ENCODE measurements around the gene PPP1R15B. TPM values are rescaled to one million over a fixed set of nuclear protein-coding genes. Genes with fewer than 3 reads are reported as not detected.

The PPP1R15B gene
- total and polyA plus RNA-seq, 4 donors = 14.6 to 57.0 (median 36.8) TPM

DNA sequence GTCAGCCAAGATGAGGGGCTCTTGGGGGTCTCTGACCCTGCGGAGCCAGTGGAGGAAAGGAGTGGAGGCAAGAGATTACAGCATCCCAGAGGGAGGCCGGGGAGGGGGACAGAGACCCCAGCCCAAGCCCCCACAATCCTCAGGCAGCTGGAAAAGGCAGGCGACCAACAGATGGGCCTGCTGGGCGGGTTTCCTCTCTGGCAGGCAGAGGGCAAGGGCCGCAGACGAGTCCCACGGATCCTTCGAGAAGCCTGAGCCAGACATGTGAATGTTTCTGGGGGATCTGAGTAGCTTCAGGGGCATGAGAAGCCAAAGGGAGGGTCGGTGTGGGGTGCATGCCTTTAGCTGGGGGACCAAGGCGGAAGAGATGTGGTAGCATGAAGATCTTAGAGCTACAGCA is 49.8 kb downstream of the PPP1R15B start:
- Histone ChIP-seq H3K9ac (ENCODE audit: insufficient read depth in 1 of 2, low read length in 2 of 2) (no peak overlapping the region), H3K36me3 (ENCODE audit: control insufficient read depth in 4 of 4, insufficient read depth in 4 of 4, low read length in 4 of 4) (no peaks in the 10 kb centered on the region), H3K4me3 (no peak overlapping the region), H3K4me1 (ENCODE audit: control insufficient read depth in 5 of 5, insufficient read depth in 5 of 5, low read length in 5 of 5) (peaks cover 0 to 29% (median 3%) of the 10 kb centered on the region in 5 donors), H3K9me3 (ENCODE audit: control insufficient read depth in 4 of 4, insufficient read depth in 3 of 4, low read length in 3 of 4) (no peaks in the 10 kb centered on the region), H3K27me3 (ENCODE audit: control insufficient read depth in 3 of 3, insufficient read depth in 3 of 3, low read length in 2 of 3) (no peaks in the 10 kb centered on the region), H3K27ac (ENCODE audit: low read depth in 1 of 2, low read length in 1 of 2) (no peak overlapping the region)
- TF ChIP-seq, protein P1, sequence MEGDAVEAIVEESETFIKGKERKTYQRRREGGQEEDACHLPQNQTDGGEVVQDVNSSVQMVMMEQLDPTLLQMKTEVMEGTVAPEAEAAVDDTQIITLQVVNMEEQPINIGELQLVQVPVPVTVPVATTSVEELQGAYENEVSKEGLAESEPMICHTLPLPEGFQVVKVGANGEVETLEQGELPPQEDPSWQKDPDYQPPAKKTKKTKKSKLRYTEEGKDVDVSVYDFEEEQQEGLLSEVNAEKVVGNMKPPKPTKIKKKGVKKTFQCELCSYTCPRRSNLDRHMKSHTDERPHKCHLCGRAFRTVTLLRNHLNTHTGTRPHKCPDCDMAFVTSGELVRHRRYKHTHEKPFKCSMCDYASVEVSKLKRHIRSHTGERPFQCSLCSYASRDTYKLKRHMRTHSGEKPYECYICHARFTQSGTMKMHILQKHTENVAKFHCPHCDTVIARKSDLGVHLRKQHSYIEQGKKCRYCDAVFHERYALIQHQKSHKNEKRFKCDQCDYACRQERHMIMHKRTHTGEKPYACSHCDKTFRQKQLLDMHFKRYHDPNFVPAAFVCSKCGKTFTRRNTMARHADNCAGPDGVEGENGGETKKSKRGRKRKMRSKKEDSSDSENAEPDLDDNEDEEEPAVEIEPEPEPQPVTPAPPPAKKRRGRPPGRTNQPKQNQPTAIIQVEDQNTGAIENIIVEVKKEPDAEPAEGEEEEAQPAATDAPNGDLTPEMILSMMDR (IDR thresholded peaks at IDR 0.05; ENCODE audit: control extremely low read depth, extremely low read depth) = no peak
- no peak for DNase-seq
- 83 to 84% methylated on average over 10 of the region's 10 CpGs for WGBS, 2 donors
- no peak for ATAC-seq (ENCODE audit: insufficient read depth, low FRiP score)

DNA sequence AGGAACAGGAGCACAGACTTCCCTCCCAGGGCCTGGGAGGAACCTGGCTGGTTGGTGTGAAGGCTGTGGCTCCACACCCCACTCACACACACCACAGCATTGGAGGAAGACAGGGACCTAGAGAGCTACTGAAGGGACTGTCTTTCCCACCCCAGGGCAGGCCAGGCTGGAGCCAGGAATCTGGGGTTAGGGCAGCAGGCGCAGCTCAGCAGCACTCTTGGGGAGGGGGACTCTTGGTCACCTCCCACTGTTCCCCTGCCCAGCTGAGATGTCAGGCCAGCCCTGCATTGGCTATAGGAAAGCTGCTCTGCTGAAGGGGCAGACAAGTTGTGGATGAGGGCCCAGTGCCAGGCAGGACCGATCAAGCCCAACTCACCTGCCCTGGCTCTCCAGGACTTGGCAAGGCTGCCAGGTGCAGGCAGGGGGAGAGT is 50.3 kb downstream of the PPP1R15B start:
- Histone ChIP-seq H3K4me3 (no peak overlapping the region), H3K9ac (ENCODE audit: insufficient read depth in 1 of 2, low read length in 2 of 2) (no peak overlapping the region), H3K27ac (ENCODE audit: low read depth in 1 of 2, low read length in 1 of 2) (no peak overlapping the region), H3K4me1 (ENCODE audit: control insufficient read depth in 5 of 5, insufficient read depth in 5 of 5, low read length in 5 of 5) (peaks cover 0 to 29% (median 3%) of the 10 kb centered on the region in 5 donors), H3K27me3 (ENCODE audit: control insufficient read depth in 3 of 3, insufficient read depth in 3 of 3, low read length in 2 of 3) (no peaks in the 10 kb centered on the region), H3K36me3 (ENCODE audit: control insufficient read depth in 4 of 4, insufficient read depth in 4 of 4, low read length in 4 of 4) (no peaks in the 10 kb centered on the region), H3K9me3 (ENCODE audit: control insufficient read depth in 4 of 4, insufficient read depth in 3 of 4, low read length in 3 of 4) (no peaks in the 10 kb centered on the region)
- ATAC-seq (ENCODE audit: insufficient read depth, low FRiP score) = no peak
- WGBS, 2 donors = 45 to 66% methylated on average over 2 of the region's 2 CpGs
- TF ChIP-seq, protein P1 (IDR thresholded peaks at IDR 0.05; ENCODE audit: control extremely low read depth, extremely low read depth) = no peak
- no peak for DNase-seq

DNA sequence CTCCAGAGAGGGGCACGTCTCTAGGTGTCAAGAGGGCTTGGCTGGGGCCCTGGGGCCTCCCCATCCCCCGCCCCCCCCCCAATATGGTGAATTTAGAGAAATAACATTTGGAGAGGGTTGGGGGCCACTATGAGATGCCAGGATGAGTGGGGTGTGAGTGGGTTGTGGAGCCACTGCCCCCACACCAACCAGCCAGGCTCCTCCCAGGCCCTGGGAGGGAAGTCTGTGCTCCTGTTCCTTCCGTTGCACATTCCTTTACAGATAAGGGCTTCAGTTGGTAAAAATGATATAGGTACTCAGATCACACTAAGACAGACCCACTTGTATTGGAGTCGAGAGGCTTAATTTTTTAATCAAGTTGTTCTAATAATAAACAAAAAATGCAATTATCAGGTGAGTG is 51.3 kb downstream of the PPP1R15B start:
- Histone ChIP-seq H3K27ac (ENCODE audit: low read depth in 1 of 2, low read length in 1 of 2) (no peak overlapping the region), H3K4me1 (ENCODE audit: control insufficient read depth in 5 of 5, insufficient read depth in 5 of 5, low read length in 5 of 5) (peaks cover 0 to 29% (median 3%) of the 10 kb centered on the region in 5 donors), H3K9ac (ENCODE audit: insufficient read depth in 1 of 2, low read length in 2 of 2) (no peak overlapping the region), H3K4me3 (no peak overlapping the region), H3K27me3 (ENCODE audit: control insufficient read depth in 3 of 3, insufficient read depth in 3 of 3, low read length in 2 of 3) (no peaks in the 10 kb centered on the region), H3K9me3 (ENCODE audit: control insufficient read depth in 4 of 4, insufficient read depth in 3 of 4, low read length in 3 of 4) (no peaks in the 10 kb centered on the region), H3K36me3 (ENCODE audit: control insufficient read depth in 4 of 4, insufficient read depth in 4 of 4, low read length in 4 of 4) (no peaks in the 10 kb centered on the region)
- DNase-seq = no peak
- TF ChIP-seq, protein P1 (IDR thresholded peaks at IDR 0.05; ENCODE audit: control extremely low read depth, extremely low read depth) = no peak
- 37 to 46% methylated on average over 4 of the region's 4 CpGs for WGBS, 2 donors
- ATAC-seq (ENCODE audit: insufficient read depth, low FRiP score) = no peak
